CD4-positive, alpha-beta T cell (primary cell): ENCODE measurements around the gene GNL3L. TPM values are rescaled to one million over a fixed set of nuclear protein-coding genes. Genes with fewer than 3 reads are reported as not detected.
"Not testable (repeated sequence)": the region's sequence is repeated elsewhere in the genome, so short reads cannot be mapped to it uniquely, and the experiment has no call there.

Source experiments
- ATAC-seq: fragments of 200-7000 bp; cut with Tn5 transposase; one replicate; pipeline ENCODE4 v1.10.0; 2022; ENCODE audit warnings: mild to moderate bottlenecking; ENCODE audit not compliant: poor library complexity
- CTCF ChIA-PET: fragments of 350-600 bp; sonication (Branson Sonifier 250); formaldehyde crosslinking; loops from one replicate; lab custom pipeline; 2021; ENCODE audit warnings: antibody characterized with exemption, inconsistent platforms; lab: Charles Lee
- POLR2A ChIA-PET: fragments of 350-600 bp; sonication (Branson Sonifier 250); formaldehyde crosslinking; loops from one replicate; lab custom pipeline; 2021; ENCODE audit warnings: antibody characterized with exemption, inconsistent platforms; lab: Charles Lee
- DNase-seq, 14 experiments: peaks; one replicate each; pipeline ENCODE4 v3.0.0-alpha.2; 2013 to 2020; ENCODE audit warnings: mixed read lengths in 2 of 14
- H3K27ac ChIP-seq, 2 donors: one replicate each; pipeline versions ENCODE4 v1.5.1 to v1.7.0; 2013; ENCODE audit warnings: low read length in 2 of 2, low read depth in 1 of 2, mild to moderate bottlenecking in 1 of 2
- H3K27me3 ChIP-seq, 2 experiments: 1 replicate in 1 of 2; 2 replicates in 1 of 2; pipeline versions ENCODE4 v1.6.1 to v1.7.0; 2013; ENCODE audit warnings: low read length in 2 of 2, control low read depth in 1 of 2, mild to moderate bottlenecking in 1 of 2, moderate library complexity in 1 of 2; ENCODE audit not compliant: insufficient read depth in 2 of 2, control insufficient read depth in 1 of 2
- H3K36me3 ChIP-seq: one replicate; pipeline ENCODE4 v1.6.1; 2013; ENCODE audit warnings: low read length, control low read depth; ENCODE audit not compliant: insufficient read depth
- H3K4me1 ChIP-seq: one replicate; pipeline ENCODE4 v1.6.1; 2013; ENCODE audit warnings: low read length, control low read depth; ENCODE audit not compliant: insufficient read depth
- H3K4me3 ChIP-seq: one replicate; pipeline ENCODE4 v1.5.1; 2013; ENCODE audit warnings: mild to moderate bottlenecking, low read length, moderate library complexity
- H3K9me3 ChIP-seq, 2 experiments: 1 replicate in 1 of 2; 2 replicates in 1 of 2; pipeline versions ENCODE4 v1.6.1 to v1.7.0; 2013; ENCODE audit warnings: low read length in 2 of 2, mild to moderate bottlenecking in 2 of 2, control low read depth in 1 of 2, moderate library complexity in 1 of 2; ENCODE audit not compliant: control insufficient read depth in 1 of 2, insufficient read depth in 1 of 2
- H3K27ac Mint-ChIP-seq: one replicate; pipeline ENCODE4 v1.8.0; 2020; ENCODE audit warnings: mixed read lengths
- H3K27me3 Mint-ChIP-seq: one replicate; pipeline ENCODE4 v1.8.0; 2021; ENCODE audit warnings: mixed read lengths
- H3K36me3 Mint-ChIP-seq: one replicate; pipeline ENCODE4 v1.8.0; 2021; ENCODE audit warnings: low read depth, mixed read lengths
- H3K4me1 Mint-ChIP-seq: one replicate; pipeline ENCODE4 v1.8.0; 2021; ENCODE audit warnings: low read depth, mixed read lengths
- H3K4me3 Mint-ChIP-seq: one replicate; pipeline ENCODE4 v1.8.0; 2020; ENCODE audit warnings: mild to moderate bottlenecking, mixed read lengths
- H3K9me3 Mint-ChIP-seq: one replicate; pipeline ENCODE4 v1.8.0; 2020; ENCODE audit warnings: mixed read lengths
- intact Hi-C, 2 experiments: fragments of 100-400 bp; cut with DNase I in 1 of 2; cut with micrococcal nuclease in 1 of 2; formaldehyde crosslinking; loops; one replicate each; pipeline versions ENCODE4 v1.15.1 to v1.9.0; 2023 to 2025; cut with DNase I, micrococcal nuclease
- total RNA-seq, 174 experiments: library from RNA in 2 of 174; stranded (reverse) in 2 of 174; gene quantifications; one replicate each; pipeline ENCODE4 v1.2.3 and lab custom pipeline; 2021 to 2026
- TF ChIP-seq, protein P1 (sequence below): fragments of 200-600 bp; IDR thresholded peaks from one replicate; pipeline ENCODE4 v1.8.0; 2022; ENCODE audit warnings: antibody characterized with exemption, mild to moderate bottlenecking

The GNL3L gene
- total RNA-seq, 2 experiments from 2014 or later: 21.5 to 22.8 TPM

GRCh38 chrX:54483946-54484345 lies 46.1 kb upstream of the GNL3L start:
- CTCF ChIA-PET: interaction anchor here (0.6 kb wide), 1 partner anchor 26 kb away, joined by 4 read pairs; no protein-coding TSS in a partner anchor
- H3K9me3 Mint-ChIP-seq: no peaks in the 10 kb centered on the region
- H3K4me3 Mint-ChIP-seq: no peak overlapping the region
- intact Hi-C loops: no loop called here
- H3K9me3 ChIP-seq: no peaks in the 10 kb centered on the region
- H3K4me3 ChIP-seq: no peak overlapping the region
- no peaks in the 10 kb centered on the region for H3K27me3 ChIP-seq
- H3K27me3 Mint-ChIP-seq: no peaks in the 10 kb centered on the region
- H3K36me3 Mint-ChIP-seq: no peaks in the 10 kb centered on the region
- H3K4me1 ChIP-seq: no peaks in the 10 kb centered on the region
- DNase-seq: no peak
- H3K27ac Mint-ChIP-seq: no peak overlapping the region
- no peaks in the 10 kb centered on the region for H3K36me3 ChIP-seq
- no peak overlapping the region for H3K27ac ChIP-seq
- TF ChIP-seq, protein P1, sequence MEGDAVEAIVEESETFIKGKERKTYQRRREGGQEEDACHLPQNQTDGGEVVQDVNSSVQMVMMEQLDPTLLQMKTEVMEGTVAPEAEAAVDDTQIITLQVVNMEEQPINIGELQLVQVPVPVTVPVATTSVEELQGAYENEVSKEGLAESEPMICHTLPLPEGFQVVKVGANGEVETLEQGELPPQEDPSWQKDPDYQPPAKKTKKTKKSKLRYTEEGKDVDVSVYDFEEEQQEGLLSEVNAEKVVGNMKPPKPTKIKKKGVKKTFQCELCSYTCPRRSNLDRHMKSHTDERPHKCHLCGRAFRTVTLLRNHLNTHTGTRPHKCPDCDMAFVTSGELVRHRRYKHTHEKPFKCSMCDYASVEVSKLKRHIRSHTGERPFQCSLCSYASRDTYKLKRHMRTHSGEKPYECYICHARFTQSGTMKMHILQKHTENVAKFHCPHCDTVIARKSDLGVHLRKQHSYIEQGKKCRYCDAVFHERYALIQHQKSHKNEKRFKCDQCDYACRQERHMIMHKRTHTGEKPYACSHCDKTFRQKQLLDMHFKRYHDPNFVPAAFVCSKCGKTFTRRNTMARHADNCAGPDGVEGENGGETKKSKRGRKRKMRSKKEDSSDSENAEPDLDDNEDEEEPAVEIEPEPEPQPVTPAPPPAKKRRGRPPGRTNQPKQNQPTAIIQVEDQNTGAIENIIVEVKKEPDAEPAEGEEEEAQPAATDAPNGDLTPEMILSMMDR: no peak
- H3K4me1 Mint-ChIP-seq: no peaks in the 10 kb centered on the region
- POLR2A ChIA-PET: no interaction called here
- ATAC-seq: no peak

DNA sequence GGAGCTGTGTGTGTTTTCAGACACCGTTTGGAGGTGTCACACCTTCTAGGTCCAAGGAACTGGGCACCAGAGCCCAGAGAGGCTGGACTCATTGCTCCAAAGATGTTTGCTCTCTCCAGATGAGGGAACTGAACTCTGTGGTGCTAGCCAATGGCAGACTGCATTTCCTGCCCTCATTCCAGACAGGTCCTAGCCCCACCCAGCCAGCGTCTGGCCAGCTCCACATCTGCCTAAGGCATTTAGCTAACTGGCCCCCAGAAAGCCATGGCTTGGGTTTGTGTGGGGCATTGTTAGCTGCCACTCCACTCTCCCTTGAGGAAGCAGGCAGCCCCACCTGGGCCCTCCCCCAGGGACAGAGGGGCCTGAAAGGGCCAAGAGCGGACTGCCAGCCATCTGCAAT lies 45.4 kb upstream of the GNL3L start:
- ChIA-PET POLR2A (no interaction called here), CTCF (interaction anchor here (0.6 kb wide), 1 partner anchor 26 kb away, joined by 4 read pairs; no protein-coding TSS in a partner anchor)
- Mint-ChIP-seq H3K27me3 (no peaks in the 10 kb centered on the region), H3K4me3 (no peak overlapping the region), H3K9me3 (no peaks in the 10 kb centered on the region), H3K27ac (no peak overlapping the region), H3K4me1 (no peaks in the 10 kb centered on the region), H3K36me3 (no peaks in the 10 kb centered on the region)
- TF ChIP-seq, protein P1: no peak
- Histone ChIP-seq H3K27ac (no peak overlapping the region), H3K9me3 (no peaks in the 10 kb centered on the region), H3K4me1 (no peaks in the 10 kb centered on the region), H3K36me3 (no peaks in the 10 kb centered on the region), H3K27me3 (no peaks in the 10 kb centered on the region), H3K4me3 (no peak overlapping the region)
- intact Hi-C loops: no loop called here
- ATAC-seq (no peak), DNase-seq (no peak)

DNA sequence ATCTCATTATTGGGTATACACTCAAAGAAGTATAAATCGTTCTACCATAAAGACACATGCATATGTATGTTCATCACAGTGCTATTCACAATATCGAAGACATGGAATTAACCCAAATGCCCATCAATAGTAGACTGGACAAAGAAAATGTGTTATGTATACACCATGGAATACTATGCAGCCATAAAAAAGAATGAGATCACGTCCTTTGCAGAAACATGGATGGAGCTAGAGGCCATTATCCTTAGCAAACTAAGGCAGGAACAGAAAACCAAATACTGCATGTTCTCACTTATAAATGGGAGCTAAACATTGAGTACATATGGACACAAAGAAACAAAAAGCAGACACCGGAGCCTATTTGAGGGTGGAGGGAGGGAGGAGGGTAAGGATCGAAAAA lies 40.2 kb upstream of the GNL3L start:
- POLR2A ChIA-PET, H3K4me1 Mint-ChIP-seq, H3K27ac ChIP-seq, H3K4me3 Mint-ChIP-seq, H3K4me1 ChIP-seq, H3K36me3 ChIP-seq, H3K27me3 ChIP-seq, H3K9me3 ChIP-seq, H3K27ac Mint-ChIP-seq, H3K4me3 ChIP-seq, H3K9me3 Mint-ChIP-seq, ATAC-seq, intact Hi-C loops, H3K36me3 Mint-ChIP-seq, CTCF ChIA-PET, DNase-seq: not testable (repeated sequence)
- H3K27me3 Mint-ChIP-seq: peaks cover 13% of the 10 kb centered on the region

- TF ChIP-seq, protein P1: no peak
- Mint-ChIP-seq H3K4me1 (no peaks in the 10 kb centered on the region), H3K9me3 (no peaks in the 10 kb centered on the region), H3K36me3 (no peaks in the 10 kb centered on the region), H3K27me3 (peaks cover 24% of the 10 kb centered on the region), H3K4me3 (no peak overlapping the region), H3K27ac (no peak overlapping the region)
- no peak overlapping the region for H3K4me3 ChIP-seq
- ATAC-seq: no peak
- H3K36me3 ChIP-seq: no peaks in the 10 kb centered on the region
- H3K4me1 ChIP-seq: peaks cover 7% of the 10 kb centered on the region
- H3K9me3 ChIP-seq: no peaks in the 10 kb centered on the region
- H3K27me3 ChIP-seq: peaks cover 0 to 2% of the 10 kb centered on the region in 2 experiments
- no peak for DNase-seq
- H3K27ac ChIP-seq: no peak overlapping the region
- CTCF ChIA-PET: no interaction called here
- POLR2A ChIA-PET: no interaction called here
- intact Hi-C loops: no loop called here
Observed at GRCh38 chrX:54492340-54492739, 37.7 kb upstream of the GNL3L start.
